Activated CD8-positive, alpha-beta memory T cell treated with anti-CD3 and anti-CD28 coated beads, Interleukin-2, amount 10 ng/mL, durations not matched to agents 7 days and 5 days (primary cell): ENCODE measurements around the gene UBE2D3. TPM values are rescaled to one million over a fixed set of nuclear protein-coding genes. Genes with fewer than 3 reads are reported as not detected.

Source experiments
- ATAC-seq: fragments of 150-1000 bp; cut with Tn5 transposase; one replicate; pipeline ENCODE4 v1.10.0; 2021; ENCODE audit warnings: moderate library complexity
- CTCF ChIA-PET: fragments of 350-600 bp; sonication (Branson Sonifier 250); formaldehyde crosslinking; loops from one replicate; lab custom pipeline; 2021; ENCODE audit warnings: antibody characterized with exemption; lab: Charles Lee
- DNase-seq: peaks from one replicate; pipeline ENCODE4 v3.0.0-alpha.2; 2020
- H3K27ac Mint-ChIP-seq: one replicate; pipeline ENCODE4 v1.8.0; 2021; ENCODE audit warnings: mild to moderate bottlenecking, mixed read lengths
- H3K27me3 Mint-ChIP-seq: one replicate; pipeline ENCODE4 v1.8.0; 2021; ENCODE audit warnings: mixed read lengths
- H3K36me3 Mint-ChIP-seq: one replicate; pipeline ENCODE4 v1.8.0; 2021; ENCODE audit warnings: mild to moderate bottlenecking, mixed read lengths
- H3K4me1 Mint-ChIP-seq: one replicate; pipeline ENCODE4 v1.8.0; 2021; ENCODE audit warnings: mixed read lengths
- H3K4me3 Mint-ChIP-seq: one replicate; pipeline ENCODE4 v1.8.0; 2021; ENCODE audit warnings: mild to moderate bottlenecking, moderate library complexity, mixed read lengths
- H3K9me3 Mint-ChIP-seq: one replicate; pipeline ENCODE4 v1.8.0; 2022; ENCODE audit warnings: low read depth, mixed read lengths
- total RNA-seq, 2 experiments: library from RNA; stranded (reverse); gene quantifications; one replicate each; pipeline ENCODE4 v1.2.3, GENCODE V29; 2021

UBE2D3 gene
- total RNA-seq, 2 experiments from 2014 or later, result 357 to 421 TPM

GRCh38 chr4:102858828-102859464, 31.6 kb upstream of the UBE2D3 start:
- ATAC-seq, result no peak
- Mint-ChIP-seq H3K4me3 (no peak overlapping the region), H3K9me3 (peaks cover 21% of the 10 kb centered on the region), H3K27ac (no peak overlapping the region), H3K4me1 (peaks cover 3% of the 10 kb centered on the region), H3K36me3 (peaks cover 46% of the 10 kb centered on the region), H3K27me3 (no peaks in the 10 kb centered on the region)
- CTCF ChIA-PET, result interaction anchor here (1.2 kb wide), 1 partner anchor 10 kb away, joined by 3 read pairs; the partner anchor contains the start of gene CISD2
- DNase-seq, result no peak

- ATAC-seq, result no peak
- no peak for DNase-seq
- Mint-ChIP-seq H3K27me3 (no peaks in the 10 kb centered on the region), H3K4me1 (peaks cover 5% of the 10 kb centered on the region), H3K36me3 (peaks cover 19% of the 10 kb centered on the region), H3K27ac (no peak overlapping the region), H3K9me3 (peaks cover 3% of the 10 kb centered on the region), H3K4me3 (no peak overlapping the region)
- CTCF ChIA-PET, result interaction anchor here (1.2 kb wide), 1 partner anchor 11 kb away, joined by 3 read pairs; no protein-coding TSS in a partner anchor
Observed at GRCh38 chr4:102850370-102850769, 23.0 kb upstream of the UBE2D3 start.

GRCh38 chr4:102849579-102850104, 22.3 kb upstream of the UBE2D3 start:
- peaks cover 5% of the 10 kb centered on the region for H3K4me1 Mint-ChIP-seq
- ATAC-seq, result no peak
- H3K4me3 Mint-ChIP-seq, result no peak overlapping the region
- peaks cover 19% of the 10 kb centered on the region for H3K36me3 Mint-ChIP-seq
- H3K9me3 Mint-ChIP-seq, result peaks cover 3% of the 10 kb centered on the region
- CTCF ChIA-PET, result interaction anchor here (1.2 to 1.3 kb wide), 2 partner anchors 10 to 18 kb away, joined by 3 read pairs; no protein-coding TSS in a partner anchor
- no peak overlapping the region for H3K27ac Mint-ChIP-seq
- DNase-seq, result no peak
- H3K27me3 Mint-ChIP-seq, result no peaks in the 10 kb centered on the region

- Mint-ChIP-seq H3K36me3 (peaks cover 23% of the 10 kb centered on the region), H3K27ac (no peak overlapping the region), H3K4me3 (no peak overlapping the region), H3K27me3 (no peaks in the 10 kb centered on the region), H3K4me1 (peaks cover 5% of the 10 kb centered on the region), H3K9me3 (peaks cover 3% of the 10 kb centered on the region)
- no peak for ATAC-seq
- CTCF ChIA-PET, result no interaction called here
- DNase-seq, result no peak
Observed at GRCh38 chr4:102847687-102848086, 20.3 kb upstream of the UBE2D3 start.

GRCh38 chr4:102843938-102844337, 16.6 kb upstream of the UBE2D3 start:
- CTCF ChIA-PET, result no interaction called here
- no peak overlapping the region for H3K27ac Mint-ChIP-seq
- DNase-seq, result no peak
- no peak for ATAC-seq
- H3K4me3 Mint-ChIP-seq, result no peak overlapping the region
- H3K4me1 Mint-ChIP-seq, result peaks cover 7% of the 10 kb centered on the region
- H3K9me3 Mint-ChIP-seq, result peaks cover 3% of the 10 kb centered on the region
- H3K27me3 Mint-ChIP-seq, result no peaks in the 10 kb centered on the region
- peaks cover 25% of the 10 kb centered on the region for H3K36me3 Mint-ChIP-seq

- Mint-ChIP-seq H3K27me3 (no peaks in the 10 kb centered on the region), H3K36me3 (peaks cover 22% of the 10 kb centered on the region), H3K4me1 (peaks cover 7% of the 10 kb centered on the region), H3K9me3 (peaks cover 3% of the 10 kb centered on the region), H3K27ac (no peak overlapping the region), H3K4me3 (no peak overlapping the region)
- no peak for ATAC-seq
- CTCF ChIA-PET, result no interaction called here
- DNase-seq, result no peak
Observed at GRCh38 chr4:102843273-102843672, 15.9 kb upstream of the UBE2D3 start.

- H3K9me3 Mint-ChIP-seq, result peaks cover 3% of the 10 kb centered on the region
- H3K4me3 Mint-ChIP-seq, result no peak overlapping the region
- peaks cover 7% of the 10 kb centered on the region for H3K4me1 Mint-ChIP-seq
- CTCF ChIA-PET, result no interaction called here
- H3K36me3 Mint-ChIP-seq, result peaks cover 22% of the 10 kb centered on the region
- H3K27ac Mint-ChIP-seq, result no peak overlapping the region
- ATAC-seq (no peak), DNase-seq (no peak)
- no peaks in the 10 kb centered on the region for H3K27me3 Mint-ChIP-seq
Observed at GRCh38 chr4:102842367-102842766, 15.0 kb upstream of the UBE2D3 start.

- peaks cover 5% of the 10 kb centered on the region for H3K4me1 Mint-ChIP-seq
- no peaks in the 10 kb centered on the region for H3K27me3 Mint-ChIP-seq
- H3K27ac Mint-ChIP-seq, result no peak overlapping the region
- ATAC-seq (no peak), DNase-seq (no peak)
- peaks cover 12% of the 10 kb centered on the region for H3K36me3 Mint-ChIP-seq
- H3K9me3 Mint-ChIP-seq, result no peaks in the 10 kb centered on the region
- CTCF ChIA-PET, result interaction anchor here (1.3 kb wide), 2 partner anchors 9 to 36 kb away, joined by 3 to 5 read pairs; no protein-coding TSS in a partner anchor
- no peak overlapping the region for H3K4me3 Mint-ChIP-seq
Observed at GRCh38 chr4:102836596-102836995, 9.2 kb upstream of the UBE2D3 start.

- H3K4me1 Mint-ChIP-seq, result peaks cover 19% of the 10 kb centered on the region
- ATAC-seq (no peak), DNase-seq (no peak)
- H3K9me3 Mint-ChIP-seq, result no peaks in the 10 kb centered on the region
- no peak overlapping the region for H3K4me3 Mint-ChIP-seq
- no peak overlapping the region for H3K27ac Mint-ChIP-seq
- H3K27me3 Mint-ChIP-seq, result no peaks in the 10 kb centered on the region
- peaks cover 7% of the 10 kb centered on the region for H3K36me3 Mint-ChIP-seq
- CTCF ChIA-PET, result no interaction called here
Observed at GRCh38 chr4:102832667-102833066, 5.3 kb upstream of the UBE2D3 start.

GRCh38 chr4:102832105-102832504, 4.8 kb upstream of the UBE2D3 start:
- no peak for DNase-seq
- CTCF ChIA-PET, result interaction anchor here (0.6 to 1.0 kb wide), 2 partner anchors 17 to 401 kb away, joined by 3 to 4 read pairs; no protein-coding TSS in a partner anchor
- peaks cover 19% of the 10 kb centered on the region for H3K4me1 Mint-ChIP-seq

GRCh38 chr4:102829803-102830202, 2.5 kb upstream of the UBE2D3 start:
- no peak overlapping the region for H3K4me3 Mint-ChIP-seq
- no peak for ATAC-seq
- CTCF ChIA-PET, result interaction anchor here (1.5 to 3.3 kb wide), 2 partner anchors 38 to 265 kb away, joined by 3 to 36 read pairs; partner anchors contain the start of gene CISD2

More at GRCh38 chr4:102832105-102832504, 4.8 kb upstream of the UBE2D3 start:
- Mint-ChIP-seq H3K27me3 (no peaks in the 10 kb centered on the region), H3K36me3 (peaks cover 7% of the 10 kb centered on the region), H3K9me3 (no peaks in the 10 kb centered on the region), H3K4me3 (no peak overlapping the region), H3K27ac (no peak overlapping the region)
- no peak for ATAC-seq

GRCh38 chr4:102828497-102828808, 1.1 kb upstream of the UBE2D3 start:
- no peaks in the 10 kb centered on the region for H3K9me3 Mint-ChIP-seq
- peaks cover 9% of the 10 kb centered on the region for H3K36me3 Mint-ChIP-seq
- no peaks in the 10 kb centered on the region for H3K27me3 Mint-ChIP-seq
- no peak overlapping the region for H3K4me3 Mint-ChIP-seq
- DNase-seq, result no peak
- no peak for ATAC-seq
- H3K4me1 Mint-ChIP-seq, result peaks cover 28% of the 10 kb centered on the region
- CTCF ChIA-PET, result interaction anchor here (0.7 to 3.3 kb wide), 15 partner anchors 9 to 484 kb away, joined by 3 to 36 read pairs (median 4); partner anchors contain the start of genes BDH2, CISD2, NFKB1 and SLC39A8
- no peak overlapping the region for H3K27ac Mint-ChIP-seq

More at GRCh38 chr4:102829803-102830202, 2.5 kb upstream of the UBE2D3 start:
- Mint-ChIP-seq H3K27ac (no peak overlapping the region), H3K9me3 (no peaks in the 10 kb centered on the region), H3K4me1 (peaks cover 19% of the 10 kb centered on the region), H3K36me3 (peaks cover 2% of the 10 kb centered on the region), H3K27me3 (no peaks in the 10 kb centered on the region)
- DNase-seq, result no peak

- no peak overlapping the region for H3K4me3 Mint-ChIP-seq
- no peak overlapping the region for H3K27ac Mint-ChIP-seq
- peaks cover 10% of the 10 kb centered on the region for H3K36me3 Mint-ChIP-seq
- ATAC-seq, result peak; percentile 75
- H3K9me3 Mint-ChIP-seq, result no peaks in the 10 kb centered on the region
- CTCF ChIA-PET, result interaction anchor here (0.7 to 3.3 kb wide), 16 partner anchors 8 to 483 kb away, joined by 3 to 36 read pairs (median 4); partner anchors contain the start of genes BDH2, CISD2, NFKB1 and SLC39A8
- H3K4me1 Mint-ChIP-seq, result peaks cover 31% of the 10 kb centered on the region
- peak; percentile 100 for DNase-seq
- no peaks in the 10 kb centered on the region for H3K27me3 Mint-ChIP-seq
Observed at GRCh38 chr4:102827674-102828496, 534 bp upstream of the UBE2D3 start.
